ENCODE results near the gene CTXN1.
"Not testable (repeated sequence)": the region's sequence is repeated elsewhere in the genome, so short reads cannot be mapped to it uniquely, and the experiment has no call there.

CTXN1 gene

DNA sequence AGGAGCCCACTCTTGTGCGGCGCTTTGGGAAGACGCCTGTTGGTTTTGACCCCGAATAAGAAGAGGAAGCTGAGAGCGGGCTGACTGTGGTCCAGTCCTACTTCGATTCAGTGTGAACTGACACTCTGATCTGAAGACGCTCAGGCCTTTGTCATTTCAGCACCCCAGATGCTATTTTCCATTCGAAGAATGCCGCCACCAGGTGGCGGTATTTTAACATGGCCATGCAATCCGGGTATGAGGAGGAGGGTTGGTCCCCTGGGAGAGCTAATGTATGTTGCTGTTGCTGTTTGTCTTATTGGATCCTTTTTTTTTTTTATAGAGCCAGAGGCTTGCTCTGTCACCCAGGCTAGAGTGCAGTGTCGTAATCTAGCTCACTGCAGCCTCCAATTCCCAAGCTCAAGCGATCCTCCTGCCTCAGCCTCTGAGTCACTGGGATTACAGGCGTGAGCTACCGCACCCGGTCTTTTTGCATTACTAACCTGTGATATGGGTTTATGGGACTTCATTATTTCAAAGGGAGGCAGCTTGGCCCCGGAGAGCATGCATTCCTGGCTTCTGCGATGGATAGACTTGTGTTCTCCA lies 18.3 kb upstream of the CTXN1 start:
- DNase-seq = peak; percentile 60 to 78

DNA sequence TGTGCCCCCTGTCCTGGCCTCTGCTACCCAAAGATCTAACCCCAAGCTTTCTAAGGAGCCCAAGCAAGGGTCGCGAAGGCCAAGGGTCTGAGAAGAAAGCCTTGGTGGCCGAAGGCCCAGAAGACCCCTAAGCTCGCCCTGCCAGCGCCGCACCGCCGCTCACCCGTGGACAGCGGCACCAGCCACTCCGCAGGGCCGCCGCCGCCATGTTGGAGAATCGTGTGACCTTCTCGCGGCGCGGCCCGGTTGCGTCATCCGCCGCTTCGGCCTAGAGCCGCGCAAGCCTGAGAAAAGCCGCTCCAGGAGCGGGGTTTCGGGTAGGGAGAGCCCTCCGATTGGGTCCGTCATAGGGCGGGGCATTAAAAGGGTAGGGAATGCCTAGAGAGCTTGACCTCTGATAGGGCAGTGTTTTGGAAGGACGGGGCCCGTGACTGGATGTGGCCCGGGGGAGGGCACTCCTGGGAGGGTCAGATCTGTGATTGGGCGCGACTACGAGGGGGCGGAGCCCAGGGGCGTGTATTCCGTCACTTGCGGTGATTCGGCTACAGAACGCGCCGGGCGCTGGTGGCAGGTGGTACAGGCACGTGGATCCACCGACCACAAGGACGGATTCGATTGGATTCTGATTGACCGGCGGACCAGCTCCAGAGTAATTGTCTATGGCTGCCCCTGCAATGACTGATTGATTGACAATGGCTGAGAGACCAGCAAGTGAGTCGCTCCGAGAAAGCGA lies 17.7 kb upstream of the CTXN1 start, which contains the start of gene TIMM44:
TIMM44 (minus strand) TSS at position 223 of the 733 bp plus-strand sequence; CDS start at position 208, 15 bp downstream.
- peak; percentile 76 to 95 for DNase-seq

GRCh38 chr19:7942981-7943443 lies 17.1 kb upstream of the CTXN1 start:
- no peak for DNase-seq

DNA sequence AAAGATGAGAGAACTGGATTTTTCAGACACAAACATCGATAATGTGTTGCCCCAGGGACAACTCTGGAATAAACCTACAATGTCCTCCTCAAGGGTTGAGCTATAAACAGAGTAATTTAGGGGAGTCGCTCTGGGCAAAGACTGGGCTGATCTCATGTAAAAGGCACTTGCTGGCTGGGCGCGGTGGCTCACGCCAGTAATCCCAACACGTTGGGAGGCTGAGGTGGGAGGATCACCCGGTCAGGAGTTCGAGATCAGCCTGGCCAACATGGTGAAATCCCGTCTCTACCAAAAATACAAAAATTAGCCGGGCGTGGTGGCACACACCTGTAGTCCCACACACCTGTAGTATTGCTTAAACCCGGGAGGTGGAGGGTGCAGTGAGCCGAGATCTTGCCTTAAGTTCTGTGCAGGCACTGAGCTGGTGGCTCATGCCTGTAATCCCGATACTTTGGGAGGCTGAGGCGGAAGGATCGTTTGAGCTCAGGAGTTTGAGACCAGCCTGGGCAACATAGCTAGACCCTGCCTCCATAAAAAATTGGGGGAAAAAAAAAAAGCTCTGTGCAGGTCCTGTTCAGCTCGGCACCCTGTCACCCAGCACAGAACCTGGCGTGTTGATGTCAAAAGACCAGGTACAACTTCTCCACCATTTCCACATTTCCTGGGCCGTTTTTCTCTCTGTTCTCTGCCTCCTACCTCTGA lies 16.1 kb upstream of the CTXN1 start:
- no peak for DNase-seq

GRCh38 chr19:7940841-7941240 lies 14.9 kb upstream of the CTXN1 start:
- no peak for DNase-seq

DNA sequence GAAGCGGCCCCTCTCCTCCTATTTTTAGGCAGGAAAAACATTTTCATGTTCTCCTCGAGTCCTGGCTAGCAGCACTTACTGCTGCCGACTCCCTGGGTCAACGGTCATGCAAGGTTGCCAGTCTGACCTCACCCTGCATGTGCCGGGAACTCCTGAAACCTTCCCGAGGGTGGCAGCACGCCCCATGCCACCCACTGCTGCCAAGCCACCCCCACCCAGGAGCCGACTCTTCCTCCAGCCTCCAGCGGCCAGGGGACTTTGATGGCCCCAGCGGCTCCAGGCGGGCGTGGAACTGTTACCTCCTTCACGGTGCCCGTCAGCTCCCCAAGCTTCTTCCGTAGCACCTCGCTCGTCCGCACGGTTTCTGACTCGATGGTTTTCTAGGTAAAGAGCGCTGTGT lies 8.8 kb upstream of the CTXN1 start:
- DNase-seq = no peak

DNA sequence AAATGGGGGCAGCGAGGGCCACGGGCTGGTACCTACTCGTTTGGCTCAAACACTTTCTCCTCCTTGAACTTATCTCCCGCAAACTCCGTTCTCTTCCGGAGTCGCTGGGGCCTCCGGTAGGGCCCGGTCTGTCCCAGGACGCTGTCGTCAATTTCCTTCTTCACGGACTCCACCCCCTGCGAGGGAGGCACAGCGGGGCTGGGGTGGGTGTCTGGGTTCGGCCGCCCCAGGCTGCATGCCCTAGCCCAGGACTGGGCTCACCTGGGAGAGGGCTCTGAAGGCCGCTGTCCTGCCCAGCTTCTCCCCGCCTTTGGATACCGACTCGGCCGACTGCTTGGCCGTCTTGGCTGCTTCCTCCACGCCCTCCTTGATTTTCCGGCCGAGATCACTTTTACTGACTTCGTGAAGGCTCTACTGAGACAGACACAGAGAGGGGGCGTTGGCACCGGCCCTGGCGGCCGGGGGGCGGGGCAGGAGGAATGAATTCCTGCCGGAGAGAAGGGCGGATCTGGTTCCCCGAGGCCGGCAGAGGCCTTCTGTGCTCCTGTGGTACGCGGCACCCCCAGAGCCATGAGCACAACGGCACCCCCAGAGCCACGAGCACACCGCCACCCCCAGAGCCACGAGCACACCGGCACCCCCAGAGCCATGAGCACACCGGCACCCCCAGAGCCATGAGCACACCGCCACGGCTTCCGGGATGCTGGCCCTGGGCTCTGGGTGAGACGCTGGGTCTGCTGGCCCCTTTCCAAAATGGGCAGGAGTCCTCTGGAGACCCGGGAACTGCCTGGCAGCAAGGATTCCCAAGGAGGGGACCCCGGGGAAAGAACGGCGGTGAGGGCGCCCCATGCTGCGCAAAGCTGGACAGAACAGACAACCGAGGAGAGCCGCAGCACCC lies 8.1 kb upstream of the CTXN1 start:
- DNase-seq = no peak

- no peak for DNase-seq
Observed at GRCh38 chr19:7933411-7933810, 7.5 kb upstream of the CTXN1 start.

- DNase-seq = no peak
Observed at GRCh38 chr19:7932930-7933300, 7.0 kb upstream of the CTXN1 start.

DNA sequence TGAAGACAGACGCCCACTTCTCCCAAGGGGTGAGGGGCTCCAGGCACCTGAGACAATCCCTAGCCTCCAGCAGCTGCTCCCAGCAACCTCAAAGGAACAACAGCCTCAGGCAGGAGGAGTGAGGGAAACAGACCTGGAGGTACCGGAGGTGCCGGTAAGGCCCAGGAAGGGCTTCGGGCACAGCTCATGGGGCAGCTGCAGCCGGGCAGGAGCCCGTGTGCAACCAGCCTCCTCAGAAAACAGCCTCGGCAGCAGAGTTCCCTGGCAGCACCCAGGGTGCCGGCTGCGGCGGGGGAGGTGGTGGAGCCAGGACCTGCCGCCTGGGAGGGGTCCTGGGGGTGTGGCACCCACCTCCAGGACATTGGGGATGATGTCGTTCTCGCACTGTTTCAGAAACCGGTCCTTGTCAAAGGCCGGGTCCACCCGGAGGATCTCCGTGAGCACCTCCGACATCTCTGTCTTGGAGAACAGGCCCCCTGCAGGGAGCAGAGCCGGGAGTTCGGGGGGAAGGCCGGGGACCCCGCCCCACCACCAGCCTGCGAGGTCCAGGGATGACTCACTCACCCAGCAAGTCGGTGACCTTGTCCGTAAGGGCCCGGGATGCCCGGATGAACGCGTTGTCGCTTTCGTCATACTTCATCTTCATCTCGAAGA lies 6.5 kb upstream of the CTXN1 start:
- no peak for DNase-seq

DNA sequence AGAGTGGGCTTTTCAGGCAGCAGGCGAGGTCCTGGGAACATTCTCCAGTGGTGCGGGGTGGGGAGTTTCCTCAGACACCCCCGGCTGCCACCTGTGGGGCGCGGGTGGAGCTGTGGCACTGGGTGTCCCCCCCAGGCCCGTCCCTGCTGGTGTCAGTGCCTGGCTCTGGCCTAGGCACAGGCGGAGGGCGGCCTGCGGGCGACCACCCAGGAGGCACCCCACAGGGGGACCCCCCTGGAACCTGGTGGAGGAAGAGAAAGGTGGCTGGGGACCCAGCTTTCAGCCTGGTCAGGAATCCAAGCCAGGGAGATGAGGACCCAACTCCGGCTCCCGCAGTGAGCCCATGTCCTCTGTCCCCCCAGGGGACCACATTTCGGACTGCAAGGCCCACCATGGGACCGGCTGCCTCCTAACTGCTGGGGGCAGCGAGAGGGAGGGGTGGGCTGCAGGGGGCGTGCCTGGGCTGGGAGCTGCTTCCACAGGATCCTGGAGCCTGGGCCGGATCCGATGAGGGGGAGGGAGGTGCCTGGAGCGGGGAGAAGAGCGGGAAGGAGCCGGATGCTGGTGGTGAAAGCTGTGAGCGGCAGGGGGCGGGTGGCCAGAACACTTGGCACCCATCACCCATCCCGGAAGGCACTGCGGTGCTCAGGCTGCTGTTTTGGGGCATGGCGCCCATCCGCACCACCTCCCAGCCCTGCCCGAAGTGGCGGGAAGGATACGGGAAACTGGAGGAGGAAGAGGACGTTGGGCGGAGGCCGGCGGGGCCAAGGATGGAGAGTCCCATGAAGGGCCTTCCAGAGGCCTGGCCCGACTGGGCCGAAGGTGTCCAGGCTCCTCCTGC lies 5.5 kb upstream of the CTXN1 start:
- no peak for DNase-seq

DNA sequence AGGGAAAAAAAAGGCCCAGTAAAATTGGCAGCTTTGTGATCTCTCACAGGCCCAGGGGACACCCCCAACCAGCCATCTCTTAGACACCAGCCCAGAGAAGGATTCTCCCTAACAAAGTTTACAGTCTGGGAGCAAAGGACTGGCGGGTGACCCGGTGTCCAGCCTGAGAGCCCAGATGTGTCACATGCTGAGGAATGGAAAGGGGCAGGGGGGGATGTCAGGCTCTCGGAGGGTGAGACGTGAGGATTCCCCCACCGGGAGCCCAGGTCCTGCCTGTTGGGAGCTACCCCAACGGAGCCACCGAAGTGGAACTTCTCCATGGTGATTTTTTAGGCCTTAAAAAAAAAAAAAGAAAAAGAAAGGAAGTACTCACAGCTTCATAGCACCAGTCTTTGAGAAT lies 4.8 kb upstream of the CTXN1 start:
- DNase-seq = no peak

DNA sequence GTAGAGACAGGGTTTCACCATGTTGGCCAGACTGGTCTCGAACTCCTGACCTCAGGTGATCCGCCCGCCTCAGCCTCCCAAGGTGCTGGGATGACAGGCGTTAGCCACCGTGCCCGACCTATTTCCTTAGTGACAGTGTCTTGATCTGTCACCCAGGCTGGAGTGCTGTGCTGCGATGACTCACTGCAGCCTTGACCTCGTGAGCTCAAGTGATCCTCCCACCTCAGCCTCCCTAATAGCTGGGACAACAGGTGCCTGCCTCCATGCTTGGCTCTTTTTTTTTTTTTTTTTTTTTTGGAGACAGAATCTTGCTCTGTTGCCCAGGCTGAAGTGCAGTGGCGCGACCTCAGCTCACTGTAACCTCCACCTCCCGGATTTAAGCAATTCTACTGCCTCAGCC lies 4.1 kb upstream of the CTXN1 start:
- DNase-seq = not testable (repeated sequence)

DNA sequence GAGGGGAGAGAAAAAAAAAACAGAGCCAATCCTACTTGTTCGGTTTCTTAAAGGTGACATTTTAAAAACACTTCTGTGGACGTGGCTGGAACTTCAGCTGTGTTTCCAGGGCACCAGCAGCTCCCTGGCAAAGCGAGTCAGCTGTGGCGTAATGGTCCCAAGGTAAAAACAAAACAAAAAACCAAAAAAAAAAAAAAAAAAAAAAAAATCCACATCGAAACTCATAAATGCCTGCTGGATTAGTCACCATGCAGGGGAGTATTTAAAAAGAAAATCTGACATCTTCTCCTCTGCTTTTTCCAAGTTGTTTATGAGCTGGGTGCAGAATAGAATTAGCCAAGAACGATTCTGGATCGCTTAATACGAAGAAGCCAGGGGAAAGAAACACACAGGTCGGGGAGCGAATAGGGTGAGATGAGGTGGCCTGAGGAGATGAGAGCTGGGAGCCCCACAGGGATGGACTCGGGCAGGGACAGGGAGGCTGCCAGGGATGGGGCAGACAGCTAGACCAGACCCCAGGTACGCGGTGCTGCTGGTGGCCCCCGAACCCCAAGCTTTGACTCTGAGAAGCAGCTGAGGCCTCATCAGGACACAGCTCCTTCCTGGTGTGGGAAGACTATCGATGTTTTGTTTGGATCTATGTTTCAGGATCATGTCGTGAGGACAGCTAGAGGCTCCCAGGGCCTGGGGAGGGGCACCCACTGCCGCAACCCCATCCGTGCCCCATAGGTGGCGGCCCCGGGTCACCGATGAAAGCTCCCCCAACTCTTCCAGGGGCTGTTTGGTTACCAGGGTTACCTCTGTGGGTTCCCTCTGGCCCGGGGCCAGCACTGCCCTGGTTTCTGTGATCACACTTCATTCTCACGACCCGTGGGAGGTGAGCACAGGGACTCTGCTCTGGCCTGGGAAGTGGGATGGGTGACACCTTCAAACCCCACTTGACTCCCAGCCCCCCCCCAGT lies 3.1 kb upstream of the CTXN1 start:
- DNase-seq = no peak

DNA sequence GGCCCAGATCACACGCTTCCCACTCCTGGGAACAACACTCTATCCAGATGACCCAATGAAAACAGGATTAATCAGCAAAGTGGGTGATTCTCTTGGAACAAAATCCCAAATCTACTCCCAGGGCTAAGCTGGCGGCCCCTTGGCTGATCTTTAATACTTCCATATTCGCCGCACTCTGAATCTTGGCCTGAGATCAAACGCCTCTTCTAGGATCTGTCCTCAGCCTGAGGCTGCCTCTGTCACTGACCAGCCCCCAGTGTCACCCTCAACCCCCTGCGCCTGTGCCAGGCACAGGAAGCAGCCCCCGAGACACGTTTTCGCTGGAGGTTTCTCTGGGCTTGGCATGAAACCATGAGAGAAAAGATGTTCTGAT lies 2.4 kb upstream of the CTXN1 start:
- no peak for DNase-seq

DNA sequence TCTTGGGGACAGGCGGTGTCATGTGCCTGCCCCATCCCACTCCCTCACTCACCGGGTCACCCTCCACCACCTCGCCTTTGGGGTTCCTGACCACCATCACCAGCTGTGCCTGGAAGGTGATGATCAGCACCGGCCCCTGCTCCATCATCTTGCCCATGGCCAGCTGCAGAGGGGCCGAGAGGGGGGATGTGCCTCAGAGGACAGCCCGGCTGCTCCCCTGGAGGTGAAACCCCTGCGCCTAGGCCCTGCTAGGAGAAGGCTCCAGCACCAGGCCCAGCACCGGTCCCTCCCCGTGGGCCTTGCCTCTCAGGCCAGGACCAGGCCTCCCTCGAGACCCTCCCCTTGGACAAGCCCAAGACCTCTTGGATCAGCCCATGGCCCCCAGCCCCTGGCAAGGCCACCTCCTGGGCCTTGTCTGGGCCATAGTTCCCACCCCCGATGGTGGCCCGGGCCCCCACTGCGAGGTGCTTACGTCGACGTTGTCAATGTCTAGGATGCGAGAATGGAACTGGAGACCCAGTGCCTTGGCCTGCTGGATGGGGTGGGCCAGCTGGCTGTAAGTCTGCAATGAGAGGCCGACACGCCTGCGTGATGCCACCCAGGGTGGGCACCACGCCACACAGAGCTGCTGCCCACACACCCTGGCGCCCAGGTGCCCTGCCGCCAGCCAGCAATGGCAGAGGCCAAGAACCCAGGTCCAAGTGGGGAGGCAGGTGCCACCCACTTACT lies 1.8 kb upstream of the CTXN1 start:
- no peak for DNase-seq

- no peak for DNase-seq
Observed at GRCh38 chr19:7926727-7927604, 1.0 kb upstream of the CTXN1 start.

- no peak for DNase-seq
Observed at GRCh38 chr19:7925171-7925851, 624 bp downstream of the CTXN1 start.
